Kidney epithelial cell (primary cell): ENCODE results near the gene CELSR1. TPM values are rescaled to one million over a fixed set of nuclear protein-coding genes. Genes with fewer than 3 reads are reported as not detected.

ENCODE experiments used
- DNase-seq: peaks from one replicate; pipeline ENCODE4 v3.0.0-alpha.2; 2010; ENCODE audit warnings: low read depth
- H3K27me3 ChIP-seq: 2 replicates; pipeline ENCODE4 v1.6.0; 2011; ENCODE audit warnings: low read length; ENCODE audit not compliant: control insufficient read depth, insufficient read depth
- H3K36me3 ChIP-seq: 2 replicates; pipeline ENCODE4 v1.5.1; 2011; ENCODE audit warnings: low read length; ENCODE audit not compliant: control insufficient read depth, insufficient read depth
- H3K4me3 ChIP-seq: 2 replicates; pipeline ENCODE4 v1.5.1; 2011; ENCODE audit warnings: low read depth, mild to moderate bottlenecking, control low read depth, low read length
- total RNA-seq: library from RNA; depleted of rRNA; stranded (reverse); fragments of >200 nt; gene quantifications from 2 replicates; pipeline ENCODE4 v1.2.3, GENCODE V29; 2015
- TF ChIP-seq, protein P1 (sequence below): IDR thresholded peaks from 2 replicates; pipeline ENCODE4 v1.5.1; 2011; ENCODE audit warnings: mild to moderate bottlenecking, moderate library complexity, low read length, control low read depth, inconsistent platforms; ENCODE audit not compliant: insufficient read depth, poor library complexity, severe bottlenecking

Gene CELSR1
- total RNA-seq, 1 donor from 2014 or later = 180 TPM

DNA sequence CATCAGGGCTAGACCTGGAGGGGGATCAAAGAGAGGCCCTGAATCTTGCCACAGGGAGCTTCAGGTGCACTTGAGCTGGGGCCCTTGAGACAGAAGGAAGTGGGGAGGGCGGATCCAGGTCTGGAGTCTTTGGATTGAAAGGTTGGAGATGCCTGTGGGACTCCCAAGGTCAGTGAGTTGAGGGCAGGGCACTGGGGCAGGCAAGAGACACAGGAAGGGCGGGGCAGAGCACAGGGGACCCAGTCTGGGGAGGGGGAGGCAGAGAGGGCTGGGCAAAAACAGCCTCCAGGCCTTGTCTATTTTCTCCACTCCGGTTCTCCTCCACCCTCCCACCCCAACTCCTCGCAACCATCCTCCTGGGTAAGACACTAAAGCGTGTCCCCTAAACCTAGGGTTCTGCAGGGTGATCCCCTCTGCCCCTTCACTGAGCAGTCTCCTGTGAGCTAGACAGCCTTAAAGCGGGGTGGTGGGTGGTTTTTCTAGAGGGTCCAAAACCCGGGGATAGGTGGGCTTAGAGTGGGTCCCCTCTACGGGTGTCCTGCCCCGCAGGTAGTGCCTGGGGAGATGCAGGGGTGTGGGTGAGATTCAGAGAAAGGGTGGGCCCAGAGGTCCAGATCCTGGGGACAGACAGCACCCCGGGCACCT, 38.6 kb upstream of the CELSR1 start:
- DNase-seq = no peak
- no peaks in the 10 kb centered on the region for H3K27me3 ChIP-seq
- peak overlapping the region; percentile 58 for H3K4me3 ChIP-seq
- H3K36me3 ChIP-seq = no peaks in the 10 kb centered on the region
- TF ChIP-seq, protein P1, sequence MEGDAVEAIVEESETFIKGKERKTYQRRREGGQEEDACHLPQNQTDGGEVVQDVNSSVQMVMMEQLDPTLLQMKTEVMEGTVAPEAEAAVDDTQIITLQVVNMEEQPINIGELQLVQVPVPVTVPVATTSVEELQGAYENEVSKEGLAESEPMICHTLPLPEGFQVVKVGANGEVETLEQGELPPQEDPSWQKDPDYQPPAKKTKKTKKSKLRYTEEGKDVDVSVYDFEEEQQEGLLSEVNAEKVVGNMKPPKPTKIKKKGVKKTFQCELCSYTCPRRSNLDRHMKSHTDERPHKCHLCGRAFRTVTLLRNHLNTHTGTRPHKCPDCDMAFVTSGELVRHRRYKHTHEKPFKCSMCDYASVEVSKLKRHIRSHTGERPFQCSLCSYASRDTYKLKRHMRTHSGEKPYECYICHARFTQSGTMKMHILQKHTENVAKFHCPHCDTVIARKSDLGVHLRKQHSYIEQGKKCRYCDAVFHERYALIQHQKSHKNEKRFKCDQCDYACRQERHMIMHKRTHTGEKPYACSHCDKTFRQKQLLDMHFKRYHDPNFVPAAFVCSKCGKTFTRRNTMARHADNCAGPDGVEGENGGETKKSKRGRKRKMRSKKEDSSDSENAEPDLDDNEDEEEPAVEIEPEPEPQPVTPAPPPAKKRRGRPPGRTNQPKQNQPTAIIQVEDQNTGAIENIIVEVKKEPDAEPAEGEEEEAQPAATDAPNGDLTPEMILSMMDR = no peak

GRCh38 chr22:46574993-46575910, 37.8 kb upstream of the CELSR1 start:
- TF ChIP-seq, protein P1 = no peak
- Histone ChIP-seq H3K27me3 (peaks cover under 1% of the 10 kb centered on the region), H3K36me3 (no peaks in the 10 kb centered on the region), H3K4me3 (no peak overlapping the region)
- no peak for DNase-seq

DNA sequence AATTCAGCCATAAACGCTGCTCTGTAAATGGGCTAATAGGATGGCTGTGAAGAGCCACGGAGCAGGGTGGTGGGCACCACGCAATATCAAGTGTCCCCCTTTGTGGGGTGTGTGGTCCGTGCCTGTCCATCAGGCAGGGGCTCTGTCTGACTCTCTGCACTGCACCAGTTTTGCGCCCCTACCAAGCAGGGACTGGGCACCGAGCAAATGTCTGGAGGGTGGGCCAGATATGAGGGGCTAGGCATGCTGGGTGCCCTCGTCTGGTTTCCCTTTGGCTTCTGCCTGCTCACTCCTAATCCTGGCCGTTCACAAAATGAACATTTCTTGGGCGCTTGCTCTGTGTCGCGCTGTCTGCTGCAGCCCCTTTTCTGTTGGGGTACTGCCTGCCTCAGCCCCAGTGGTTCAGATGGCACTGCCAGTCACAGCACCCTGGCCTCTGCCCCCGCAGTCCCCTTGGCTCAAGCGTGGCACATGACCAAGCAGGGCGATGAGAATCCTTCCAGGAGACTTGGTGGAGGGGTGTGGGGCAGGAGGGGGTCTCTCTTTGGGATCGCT, 37.1 kb upstream of the CELSR1 start:
- H3K4me3 ChIP-seq = no peak overlapping the region
- H3K27me3 ChIP-seq = peaks cover 2% of the 10 kb centered on the region
- TF ChIP-seq, protein P1 = no peak
- H3K36me3 ChIP-seq = no peaks in the 10 kb centered on the region
- DNase-seq = no peak

- Histone ChIP-seq H3K27me3 (peaks cover 2% of the 10 kb centered on the region), H3K4me3 (no peak overlapping the region), H3K36me3 (no peaks in the 10 kb centered on the region)
- DNase-seq = no peak
- TF ChIP-seq, protein P1 = no peak
Measured at GRCh38 chr22:46573781-46574437, 36.5 kb upstream of the CELSR1 start.

GRCh38 chr22:46572911-46573780, 35.7 kb upstream of the CELSR1 start:
- DNase-seq = no peak
- no peaks in the 10 kb centered on the region for H3K36me3 ChIP-seq
- TF ChIP-seq, protein P1 = no peak
- peaks cover 2% of the 10 kb centered on the region for H3K27me3 ChIP-seq
- no peak overlapping the region for H3K4me3 ChIP-seq
